Adrenal gland (tissue), 12 donors: Measurements from ENCODE around the gene GNPTG. TPM values are rescaled to one million over a fixed set of nuclear protein-coding genes. Genes with fewer than 3 reads are reported as not detected.

ENCODE experiments used
- DNase-seq, 7 donors: peaks; one replicate each; pipeline ENCODE4 v3.0.0-alpha.2; 2019 to 2020
- H3K27ac ChIP-seq, 5 donors: fragments of 200-600 bp; sonication (generic) in 4 of 5; 1 replicate in 3 of 5; 2 replicates in 2 of 5; pipeline versions ENCODE4 v1.5.1 to v1.8.0; 2016 to 2020; ENCODE audit warnings: mild to moderate bottlenecking in 1 of 5
- H3K27me3 ChIP-seq: fragments of 200-600 bp; 2 replicates; pipeline ENCODE4 v1.8.0; 2021
- H3K36me3 ChIP-seq, 2 donors: fragments of 200-600 bp; replicated peaks in 1 of 2; 1 replicate in 1 of 2; 2 replicates in 1 of 2; pipeline versions ENCODE4 v1.5.1 to v1.8.0; 2018 to 2022
- H3K4me1 ChIP-seq, 2 donors: fragments of 200-600 bp; replicated peaks in 1 of 2; 1 replicate in 1 of 2; 2 replicates in 1 of 2; pipeline versions ENCODE4 v1.5.1 to v1.8.0; 2018 to 2021
- H3K4me3 ChIP-seq, 4 donors: fragments of 200-600 bp; sonication (generic) in 3 of 4; one replicate each; pipeline ENCODE4 v1.5.1; 2016 to 2018
- H3K9me3 ChIP-seq, 3 donors: fragments of 200-600 bp; sonication (generic) in 1 of 3; replicated peaks in 1 of 3; 1 replicate in 2 of 3; 2 replicates in 1 of 3; pipeline versions ENCODE4 v1.5.1 to v1.8.0; 2016 to 2021
- CTCF ChIP-seq, 6 experiments: fragments of 450-650 bp in 4 of 6; fragments of 200-600 bp in 2 of 6; sonication (generic) in 1 of 6; IDR thresholded peaks; 1 replicate in 5 of 6; 2 replicates in 1 of 6; pipeline versions ENCODE4 v1.5.1 to v1.8.0; 2016 to 2021; ENCODE audit warnings: antibody characterized with exemption in 6 of 6, mild to moderate bottlenecking in 2 of 6, moderate library complexity in 1 of 6
- POLR2A ChIP-seq, 2 donors: fragments of 450-650 bp; IDR thresholded peaks; one replicate each; pipeline ENCODE4 v1.6.1; 2017; ENCODE audit warnings: antibody characterized with exemption in 2 of 2, mild to moderate bottlenecking in 2 of 2, moderate library complexity in 1 of 2
- WGBS, 4 donors: extraction: QIAGEN DNeasy Blood & Tissue Kit in 2 of 4; methylation state at CpG; one replicate each; pipeline versions ENCODE4 v1.1.5 to v1.1.7; 2013 to 2017; 5-methylcytosine and 5-hydroxymethylcytosine counted together
- intact Hi-C, 2 donors: fragments of 100-400 bp; cut with DNase I; formaldehyde crosslinking; loops; one replicate each; pipeline versions ENCODE4 v1.14.1 to v1.15.0; 2022 to 2023
- polyA plus RNA-seq, 3 donors: library from polyadenylated mRNA; stranded (reverse); fragments of 200-250 nt in 2 of 3; fragments of 350-450 nt in 1 of 3; fragmentation: Illumina TruSeq in 1 of 3; extraction: RNeasy Lipid Tissue Mini Kit (QIAGEN cat#74804) in 1 of 3; gene quantifications; one replicate each; pipeline ENCODE4 v1.2.3, GENCODE V29; 2013 to 2014
- total RNA-seq, 9 donors: library from RNA; depleted of rRNA in 4 of 9; stranded (reverse); fragments of >200 nt in 4 of 9; fragments of 120-200 nt in 1 of 9; fragmentation: NEBNext Ultra II Directional in 1 of 9; extraction: Animal tissue kit (Norgen Biotek cat#: 25700) in 1 of 9; gene quantifications; one replicate each; pipeline versions ENCODE4 v1.1.0 to v1.2.4, GENCODE V29; 2013 to 2023
- donor health status: healthy with polysubstance abuse.
- donor health status: Bipolar disorder and iron deficiency.
- donor health status: DM: yes; HTN: yes; CAD: no.
- donor health status: DM: no; HTN: no; CAD: no.
- donor health status: DM: no; HTN: no; CAD: no.
- donor health status: DM: yes; HTN: yes; CAD: no.

The GNPTG gene
- total and polyA plus RNA-seq, 12 donors: 95.9 to 659 (median 284) TPM

- Histone ChIP-seq H3K36me3 (peaks cover 0 to 28% of the 10 kb centered on the region in 2 donors), H3K9me3 (no peaks in the 10 kb centered on the region), H3K27ac (no peak overlapping the region), H3K4me1 (no peaks in the 10 kb centered on the region), H3K4me3 (no peak overlapping the region), H3K27me3 (no peaks in the 10 kb centered on the region)
- WGBS, 4 donors: 80 to 94% (median 89%) methylated on average over 12 to 32 of the region's 33 CpGs
- TF ChIP-seq CTCF (IDR thresholded peaks at IDR 0.05): no peak
- TF ChIP-seq POLR2A (IDR thresholded peaks at IDR 0.05): no peak
- no peak for DNase-seq
- intact Hi-C loops: no loop called here
Measured at GRCh38 chr16:1371054-1371978, 19.6 kb downstream of the GNPTG start.

GRCh38 chr16:1372292-1372950, 20.7 kb downstream of the GNPTG start:
- Histone ChIP-seq H3K27ac (no peak overlapping the region), H3K4me1 (no peaks in the 10 kb centered on the region), H3K36me3 (peaks cover 0 to 20% of the 10 kb centered on the region in 2 donors), H3K4me3 (no peak overlapping the region), H3K9me3 (no peaks in the 10 kb centered on the region), H3K27me3 (no peaks in the 10 kb centered on the region)
- intact Hi-C loops: no loop called here
- TF ChIP-seq CTCF (IDR thresholded peaks at IDR 0.05) (no peak), POLR2A (IDR thresholded peaks at IDR 0.05) (no peak)
- no peak for DNase-seq
- WGBS, 4 donors: 80 to 94% (median 84%) methylated on average over 5 to 17 of the region's 21 CpGs

- Histone ChIP-seq H3K4me1 (peaks cover 12 to 19% of the 10 kb centered on the region in 2 donors), H3K36me3 (peaks cover 0 to 11% of the 10 kb centered on the region in 2 donors), H3K4me3 (no peak overlapping the region), H3K27ac (peak overlapping the region in 1 of 5 donors; percentile 81), H3K27me3 (no peaks in the 10 kb centered on the region), H3K9me3 (no peaks in the 10 kb centered on the region)
- no peak for DNase-seq
- 94 to 97% (median 95%) methylated on average over 8 to 46 of the region's 46 CpGs for whole genome bisulfite sequencing, 4 donors
- intact Hi-C loops: no loop called here
- no peak for TF ChIP-seq POLR2A (IDR thresholded peaks at IDR 0.05)
- no peak for TF ChIP-seq CTCF (IDR thresholded peaks at IDR 0.05)
Measured at GRCh38 chr16:1374418-1375297, 22.9 kb downstream of the GNPTG start.

GRCh38 chr16:1375298-1375640, 23.5 kb downstream of the GNPTG start:
- no peak for TF ChIP-seq POLR2A (IDR thresholded peaks at IDR 0.05)
- TF ChIP-seq CTCF (IDR thresholded peaks at IDR 0.05): no peak
- H3K27ac ChIP-seq: peak overlapping the region in 4 of 5 donors; percentile 51 to 81 (median 64)

More at GRCh38 chr16:1375298-1375640, 23.5 kb downstream of the GNPTG start:
- H3K4me1 ChIP-seq: peaks cover 12 to 22% of the 10 kb centered on the region in 2 donors
- H3K27me3 ChIP-seq: no peaks in the 10 kb centered on the region
- DNase-seq: peak in 1 of 7 donors; percentile 32
- intact Hi-C loops: no loop called here
- 90 to 98% (median 94%) methylated on average over 9 to 24 of the region's 24 CpGs for WGBS, 4 donors
- H3K4me3 ChIP-seq: no peak overlapping the region
- H3K36me3 ChIP-seq: peaks cover 0 to 5% of the 10 kb centered on the region in 2 donors
- no peaks in the 10 kb centered on the region for H3K9me3 ChIP-seq
